ENCODE measurements around the gene EXD3.
"Not testable (repeated sequence)": the region's sequence is repeated elsewhere in the genome, so short reads cannot be mapped to it uniquely, and the experiment has no call there.

The EXD3 gene, protein sequence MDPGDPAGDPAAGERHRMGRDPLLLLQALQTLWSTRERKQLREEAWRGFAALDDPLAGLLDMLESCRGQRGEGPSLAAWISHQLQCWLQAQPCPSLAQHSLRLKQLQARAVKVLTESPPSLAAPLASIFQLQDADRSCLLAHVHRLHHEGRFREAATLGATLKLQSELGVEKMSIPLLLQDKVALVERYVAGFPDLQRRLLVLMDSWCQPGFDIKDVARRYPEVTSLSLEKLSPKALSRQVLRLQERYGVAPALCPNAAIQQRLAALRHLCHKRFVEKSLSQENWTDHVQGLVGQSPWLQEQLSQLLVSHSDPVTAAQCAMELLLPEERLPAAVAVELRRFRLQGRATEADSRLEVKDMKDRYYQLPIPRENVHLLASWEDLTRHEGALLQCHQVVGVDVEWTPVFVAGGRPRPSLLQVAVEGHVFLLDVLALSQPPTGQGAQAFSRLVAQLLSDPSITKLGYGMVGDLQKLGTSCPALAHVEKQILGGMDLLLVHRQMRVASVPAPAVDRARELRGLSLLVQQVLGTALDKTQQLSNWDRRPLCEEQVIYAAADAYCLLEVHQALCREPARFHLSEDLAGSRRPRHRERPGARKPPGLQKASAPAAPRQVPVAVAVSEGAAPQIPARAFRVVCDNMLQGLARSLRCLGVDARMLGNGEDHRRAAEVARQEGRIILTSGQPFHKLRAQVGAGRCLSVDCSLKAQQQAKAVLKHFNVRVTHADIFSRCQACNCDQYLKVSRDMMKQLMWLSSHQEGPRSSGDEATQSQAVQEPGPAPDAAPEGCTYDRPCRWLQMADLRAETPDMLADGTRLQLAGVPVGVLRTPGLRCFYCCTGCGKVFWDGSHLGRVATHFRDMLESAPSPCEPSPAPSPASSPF

DNA sequence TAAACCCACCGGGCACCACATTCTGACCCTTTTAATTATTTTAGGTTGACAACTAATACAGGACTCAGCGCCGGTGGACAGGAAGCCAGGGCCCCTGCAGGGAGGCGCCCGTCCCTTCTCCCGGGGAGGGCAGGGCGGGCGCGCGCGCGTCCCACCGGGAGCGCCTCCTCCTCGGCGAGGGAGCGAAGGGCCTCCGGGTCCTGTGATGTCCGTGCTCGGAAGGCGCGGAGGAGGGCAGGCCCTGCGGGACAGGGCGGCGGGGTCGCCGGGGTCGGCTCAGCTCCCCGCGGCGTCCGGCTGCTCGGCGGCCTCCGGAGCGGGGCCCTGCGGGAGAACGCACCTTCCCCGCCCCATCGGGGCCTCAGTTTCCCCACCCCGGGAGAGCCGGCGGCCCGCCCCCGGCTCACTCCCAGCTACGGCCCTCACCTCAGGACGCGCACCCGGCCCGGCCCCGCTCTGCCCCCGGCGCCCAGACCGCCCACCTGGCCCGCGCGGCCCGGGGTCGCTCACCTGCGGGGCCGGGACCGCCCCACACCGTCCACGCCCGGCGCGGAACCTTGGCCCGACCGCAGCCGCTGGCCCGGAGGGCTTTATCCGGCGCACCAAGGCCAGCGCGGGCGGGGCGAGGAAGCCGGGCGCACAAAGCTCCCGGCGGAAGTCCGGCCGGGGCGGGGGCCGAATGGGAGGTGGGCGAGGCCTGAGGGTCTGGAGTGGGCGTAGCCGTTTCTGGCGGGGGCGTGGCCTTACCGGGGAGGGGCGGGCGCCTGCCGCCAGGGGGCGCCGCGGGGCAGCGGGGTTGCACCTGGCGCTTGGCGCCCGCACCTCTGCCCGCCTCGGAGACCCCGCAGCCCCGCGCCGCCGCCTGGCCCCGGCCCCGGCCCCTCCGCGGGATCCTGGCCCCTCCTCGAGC, at the start of gene EXD3, which contains the start of gene NOXA1:
Gene EXD3, minus strand, starts transcription at position 559 of the 910 bp plus-strand sequence. CDS start 27,805 bp downstream, outside the sequence.
Gene NOXA1, plus strand, starts transcription at position 790 of the 910 bp plus-strand sequence. CDS start 137 bp downstream, outside the sequence.
- in situ Hi-C loops (cut with MboI; ENCODE audit: low pct_unique_long_range_greater_than_20kb, low sequenced_read_pairs) = no loop called here
- peak; percentile 84 for DNase-seq

DNA sequence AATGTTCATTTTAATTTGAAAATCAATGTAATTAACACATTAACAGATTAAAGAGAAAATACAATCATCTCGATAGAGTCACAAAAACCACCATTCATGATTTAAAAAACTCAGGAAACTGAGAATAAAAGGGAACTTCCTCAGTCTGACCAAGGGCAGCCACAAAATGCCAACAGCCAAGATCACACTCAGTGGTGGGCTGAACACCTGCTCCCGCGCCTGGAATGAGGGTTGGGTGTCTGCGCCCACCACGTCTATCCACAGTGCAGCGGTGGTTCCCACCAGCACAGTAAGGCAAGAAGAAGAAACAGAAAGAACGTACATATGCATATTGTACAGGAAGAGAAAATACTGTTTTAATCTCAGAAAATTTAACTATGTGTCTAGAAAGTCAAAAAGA, 47.8 kb upstream of the EXD3 start:
- peak; percentile 56 for DNase-seq
- in situ Hi-C loops (cut with MboI; ENCODE audit: low pct_unique_long_range_greater_than_20kb, low sequenced_read_pairs) = no loop called here

DNA sequence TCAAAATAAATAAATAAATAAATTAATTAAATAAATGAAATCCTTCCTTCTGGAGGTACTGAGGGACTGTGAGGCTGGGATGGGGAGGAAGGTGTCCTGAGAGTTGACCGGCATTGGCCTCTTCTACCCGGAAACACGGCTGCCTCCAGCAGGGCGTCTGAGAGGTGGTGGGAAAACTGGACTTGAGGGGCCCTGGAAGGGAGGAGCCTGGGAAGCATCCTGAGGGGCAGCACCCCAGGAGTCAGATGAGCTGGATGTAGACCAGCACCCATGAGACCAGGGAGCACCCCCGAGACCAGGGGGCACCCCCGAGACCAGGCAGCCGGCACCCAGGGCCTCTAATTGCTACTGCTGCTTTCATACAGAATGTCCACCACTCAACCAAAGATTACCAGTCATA, 44.9 kb upstream of the EXD3 start:
- DNase-seq = no peak
- in situ Hi-C loops (cut with MboI; ENCODE audit: low pct_unique_long_range_greater_than_20kb, low sequenced_read_pairs) = no loop called here

DNA sequence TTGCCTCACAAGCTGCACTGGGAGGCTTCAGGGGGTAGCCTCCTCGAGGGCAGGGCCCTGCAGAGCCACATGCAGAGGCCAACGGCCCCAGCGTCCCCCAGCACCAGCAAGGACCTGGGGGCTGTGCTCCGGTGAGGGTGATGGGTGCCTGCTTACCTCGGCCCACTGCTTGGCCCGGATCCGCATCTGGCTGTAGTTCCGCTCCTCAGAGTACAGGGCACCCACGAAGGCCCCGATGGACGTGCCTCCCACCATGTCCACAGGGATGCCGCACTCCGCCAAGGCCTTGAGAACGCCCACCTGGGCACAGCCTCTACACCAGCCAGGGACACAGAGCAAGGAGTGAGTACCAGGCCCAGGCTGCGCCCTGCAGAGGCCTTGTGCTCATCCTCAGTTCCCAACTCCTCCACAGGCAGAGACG, 44.2 kb upstream of the EXD3 start:
- in situ Hi-C loops (cut with MboI; ENCODE audit: low pct_unique_long_range_greater_than_20kb, low sequenced_read_pairs) = no loop called here
- no peak for DNase-seq

DNA sequence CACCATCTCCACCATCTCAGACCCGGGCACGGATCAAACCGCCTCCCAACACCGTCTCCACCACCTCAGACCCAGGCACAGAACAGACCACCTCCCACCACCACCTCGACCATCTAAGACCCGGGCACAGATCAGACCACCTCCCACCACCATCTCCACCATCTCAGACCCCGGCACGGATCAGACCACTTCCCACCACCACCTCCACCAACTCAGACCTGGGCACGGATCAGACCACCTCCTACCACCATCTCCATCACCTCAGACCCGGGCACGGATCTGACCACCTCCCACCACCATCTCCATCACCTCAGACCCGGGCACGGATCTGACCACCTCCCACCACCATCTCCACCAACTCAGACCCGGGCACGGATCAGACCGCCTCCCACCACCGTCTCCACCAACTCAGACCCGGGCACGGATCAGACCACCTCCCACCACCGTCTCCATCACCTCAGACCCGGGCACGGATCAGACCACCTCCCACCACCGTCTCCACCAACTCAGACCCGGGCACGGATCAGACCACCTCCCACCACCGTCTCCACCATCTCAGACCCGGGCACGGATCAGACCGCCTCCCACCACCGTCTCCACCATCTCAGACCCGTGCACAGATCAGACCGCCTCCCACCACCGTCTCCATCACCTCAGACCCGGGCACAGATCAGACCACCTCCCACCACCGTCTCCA, 43.6 kb upstream of the EXD3 start:
- DNase-seq; in situ Hi-C loops (cut with MboI; ENCODE audit: low pct_unique_long_range_greater_than_20kb, low sequenced_read_pairs): not testable (repeated sequence)

DNA sequence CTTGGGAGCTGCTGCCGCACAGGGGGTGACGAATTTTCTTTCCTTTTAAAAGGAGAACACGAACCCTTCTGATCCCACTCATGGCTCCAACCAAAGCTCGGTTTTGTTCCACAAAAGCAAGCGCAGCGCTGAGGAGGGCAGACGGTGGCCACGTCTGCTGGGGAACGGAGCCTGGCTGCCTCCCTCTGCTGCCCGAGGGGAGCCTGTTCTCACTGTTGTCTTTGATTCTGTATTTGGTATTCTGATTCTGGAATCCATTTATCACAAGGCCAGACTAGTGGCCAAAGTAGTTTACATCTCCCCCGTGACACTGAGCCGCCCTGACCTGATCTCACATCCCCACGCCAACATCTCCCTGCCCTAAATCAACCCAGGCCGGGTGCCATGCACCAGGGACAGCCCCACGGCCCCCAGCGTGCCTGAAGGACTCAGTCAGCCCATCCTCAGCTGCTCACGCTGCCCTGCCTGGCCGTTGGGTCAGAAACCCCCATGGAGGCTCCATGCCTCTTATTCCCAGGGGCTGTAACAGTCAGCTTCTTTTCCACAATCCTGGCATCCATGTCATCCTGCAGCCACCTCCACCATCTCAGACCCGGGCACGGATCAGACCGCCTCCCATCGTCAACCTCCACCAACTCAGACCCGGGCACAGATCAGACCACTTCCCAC, 42.9 kb upstream of the EXD3 start:
- no peak for DNase-seq
- in situ Hi-C loops (cut with MboI; ENCODE audit: low pct_unique_long_range_greater_than_20kb, low sequenced_read_pairs) = no loop called here

DNA sequence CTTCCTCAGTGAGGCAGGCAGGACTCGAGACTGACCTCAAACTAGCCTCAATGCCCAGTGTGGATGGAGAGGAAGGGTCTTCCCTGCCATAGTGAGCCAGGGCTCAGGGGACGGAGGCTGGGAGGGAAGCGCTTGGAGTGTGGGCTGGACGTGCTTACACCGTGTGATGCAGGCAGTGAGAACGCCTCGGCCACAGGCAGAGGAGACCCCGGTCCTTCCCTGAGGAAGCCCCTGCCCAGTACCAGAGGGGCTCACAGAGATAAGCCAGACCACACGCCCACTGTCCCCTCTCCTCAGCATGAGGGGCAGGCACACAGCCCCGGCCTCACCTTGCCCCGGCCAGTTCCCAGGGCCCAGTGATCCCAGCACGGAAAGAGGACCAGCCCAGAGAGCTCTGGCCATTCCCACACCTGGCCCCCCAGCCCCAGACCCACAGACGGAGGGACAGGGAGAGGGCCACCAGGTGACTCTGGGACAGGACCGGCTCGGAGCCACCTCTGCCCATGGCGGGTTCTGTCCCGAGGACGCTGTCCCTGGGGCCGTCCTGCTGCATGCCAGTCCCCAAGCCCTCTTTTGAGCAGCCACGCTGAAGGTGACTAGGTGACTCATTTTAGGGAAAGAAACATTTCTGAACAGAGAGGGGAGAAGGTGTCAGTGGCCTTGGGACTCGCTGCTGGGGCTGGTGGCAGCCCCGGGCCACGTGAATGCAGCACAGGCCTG, 42.2 kb upstream of the EXD3 start:
- in situ Hi-C loops (cut with MboI; ENCODE audit: low pct_unique_long_range_greater_than_20kb, low sequenced_read_pairs) = no loop called here

DNA sequence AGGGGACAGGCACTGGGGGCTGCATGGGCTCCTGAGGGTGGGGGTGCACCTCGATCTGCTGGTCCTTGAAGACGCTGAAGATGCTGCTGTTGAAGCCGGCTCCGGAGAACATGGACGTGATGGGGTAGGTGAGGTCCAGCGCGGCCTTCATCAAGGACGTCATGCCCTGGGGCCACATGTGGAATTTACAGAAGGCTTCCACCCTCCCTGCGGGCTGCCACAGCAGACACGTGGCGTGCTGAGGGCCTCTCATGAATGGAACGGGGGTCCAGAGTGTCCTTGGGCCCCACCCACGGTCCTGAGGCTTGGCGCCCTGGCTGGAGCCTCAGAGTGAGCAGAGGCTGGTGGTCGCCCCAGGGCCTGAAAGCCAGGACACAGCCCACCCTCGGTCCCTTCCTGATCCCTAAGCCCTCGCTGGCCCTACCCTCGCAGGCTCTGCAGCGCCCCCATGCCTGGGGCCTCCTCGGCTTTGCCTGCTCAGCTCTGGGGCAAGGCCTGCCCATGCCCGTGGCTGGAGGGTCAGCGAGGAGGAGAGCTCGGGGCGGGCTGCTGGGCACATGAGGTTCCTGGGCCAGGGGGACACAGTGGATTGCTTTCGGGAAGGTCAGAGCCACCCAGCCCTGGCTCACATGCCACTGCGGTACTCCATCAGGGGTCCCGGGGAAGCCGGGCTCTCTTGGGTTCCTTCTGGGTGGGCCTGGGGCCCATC, 41.5 kb upstream of the EXD3 start:
- in situ Hi-C loops (cut with MboI; ENCODE audit: low pct_unique_long_range_greater_than_20kb, low sequenced_read_pairs) = no loop called here
- no peak for DNase-seq

More for the DNA sequence above, 42.2 kb upstream of the EXD3 start:
- no peak for DNase-seq

DNA sequence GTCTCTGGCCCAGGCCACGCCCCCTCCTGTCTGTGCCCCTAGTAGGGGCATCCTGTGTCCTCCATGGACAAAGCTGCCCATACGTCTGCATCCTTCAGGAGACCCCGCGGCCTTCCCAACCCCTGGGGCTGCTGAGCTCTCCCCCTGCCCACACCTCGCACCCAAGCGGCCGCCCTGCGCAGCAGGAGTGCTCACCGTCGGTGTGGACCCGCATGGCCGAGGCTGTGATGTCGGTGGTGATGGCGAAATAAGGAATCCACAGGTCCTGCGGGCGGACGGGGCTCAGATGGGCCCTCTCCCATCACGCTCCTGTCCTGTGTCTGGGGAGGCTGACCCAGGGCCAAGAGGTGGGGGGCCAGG, 40.9 kb upstream of the EXD3 start:
- no peak for DNase-seq
- in situ Hi-C loops (cut with MboI; ENCODE audit: low pct_unique_long_range_greater_than_20kb, low sequenced_read_pairs) = no loop called here

DNA sequence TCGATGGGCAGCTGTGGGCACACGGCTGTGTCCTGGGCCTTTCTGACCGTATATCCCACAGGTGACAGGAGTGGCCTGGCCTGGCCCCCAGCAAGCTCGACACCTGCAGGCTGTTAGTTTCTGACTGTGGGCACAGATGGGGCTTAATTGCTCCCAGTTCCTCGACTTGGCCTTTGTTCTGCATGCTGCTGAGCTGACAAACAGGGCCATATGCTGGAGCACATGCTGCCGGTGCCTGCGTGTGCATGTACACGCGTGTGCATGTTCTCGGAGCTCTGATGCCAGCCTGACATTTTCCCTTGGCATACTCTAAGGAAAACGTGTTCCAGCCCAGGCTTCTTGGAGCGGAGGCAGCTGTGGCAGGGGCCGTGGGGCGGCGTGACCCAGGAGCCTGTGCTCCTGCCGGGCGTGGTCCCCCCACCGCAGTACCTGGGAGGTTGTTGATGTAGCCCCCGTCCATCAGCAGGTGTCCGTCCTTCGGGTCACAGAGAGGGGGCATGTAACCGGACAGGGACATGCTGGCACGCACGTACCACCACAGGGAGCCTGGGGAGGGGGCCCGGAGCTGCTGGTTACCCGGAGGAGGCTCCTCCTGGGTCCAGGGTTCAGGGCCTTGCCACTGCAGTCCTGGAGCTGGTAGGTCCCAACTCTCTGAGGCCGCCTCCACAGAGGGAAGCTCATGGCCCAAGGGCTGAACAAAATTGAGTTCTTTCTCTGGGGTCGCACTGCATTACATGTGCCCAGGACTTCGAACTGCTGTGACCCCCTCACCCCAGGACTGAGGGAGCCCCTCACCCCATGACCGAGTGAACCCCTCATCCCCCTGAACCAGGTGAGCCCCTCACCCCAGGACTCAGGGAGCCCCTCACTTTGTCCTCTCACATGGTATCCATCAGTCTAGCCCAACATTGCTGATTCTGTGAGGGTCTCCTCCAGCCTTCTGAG, 40.3 kb upstream of the EXD3 start:
- in situ Hi-C loops (cut with MboI; ENCODE audit: low pct_unique_long_range_greater_than_20kb, low sequenced_read_pairs) = no loop called here
- no peak for DNase-seq

DNA sequence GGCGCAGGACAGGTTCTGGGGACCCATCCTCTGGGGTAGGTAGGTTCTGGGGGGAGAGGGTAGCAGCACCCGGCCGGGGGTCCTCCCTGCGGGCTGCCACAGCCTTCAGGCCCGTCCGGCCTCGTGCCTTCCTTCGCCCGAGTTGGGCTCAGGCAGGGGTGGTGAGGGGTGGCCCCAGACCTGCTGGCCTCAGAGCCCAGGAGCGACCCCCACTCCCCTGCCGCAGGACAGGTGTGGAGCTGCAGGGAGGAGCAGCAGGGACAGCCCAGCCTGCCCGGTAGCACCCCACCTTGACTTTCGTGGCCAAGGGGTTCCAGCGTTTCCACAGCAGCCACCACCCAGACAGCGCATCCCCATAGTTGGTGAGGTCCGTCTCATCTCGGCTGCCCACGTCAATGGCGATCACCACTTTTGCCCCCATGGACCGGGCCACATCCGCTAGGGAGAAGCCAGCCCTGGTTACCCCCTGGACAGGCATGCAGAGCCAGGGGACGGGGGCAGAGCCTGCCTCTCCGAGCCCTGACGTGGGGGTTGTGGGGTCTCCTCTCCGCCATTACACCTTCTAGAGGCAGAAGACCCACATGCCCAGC, 39.5 kb upstream of the EXD3 start:
- in situ Hi-C loops (cut with MboI; ENCODE audit: low pct_unique_long_range_greater_than_20kb, low sequenced_read_pairs) = no loop called here
- DNase-seq = no peak

DNA sequence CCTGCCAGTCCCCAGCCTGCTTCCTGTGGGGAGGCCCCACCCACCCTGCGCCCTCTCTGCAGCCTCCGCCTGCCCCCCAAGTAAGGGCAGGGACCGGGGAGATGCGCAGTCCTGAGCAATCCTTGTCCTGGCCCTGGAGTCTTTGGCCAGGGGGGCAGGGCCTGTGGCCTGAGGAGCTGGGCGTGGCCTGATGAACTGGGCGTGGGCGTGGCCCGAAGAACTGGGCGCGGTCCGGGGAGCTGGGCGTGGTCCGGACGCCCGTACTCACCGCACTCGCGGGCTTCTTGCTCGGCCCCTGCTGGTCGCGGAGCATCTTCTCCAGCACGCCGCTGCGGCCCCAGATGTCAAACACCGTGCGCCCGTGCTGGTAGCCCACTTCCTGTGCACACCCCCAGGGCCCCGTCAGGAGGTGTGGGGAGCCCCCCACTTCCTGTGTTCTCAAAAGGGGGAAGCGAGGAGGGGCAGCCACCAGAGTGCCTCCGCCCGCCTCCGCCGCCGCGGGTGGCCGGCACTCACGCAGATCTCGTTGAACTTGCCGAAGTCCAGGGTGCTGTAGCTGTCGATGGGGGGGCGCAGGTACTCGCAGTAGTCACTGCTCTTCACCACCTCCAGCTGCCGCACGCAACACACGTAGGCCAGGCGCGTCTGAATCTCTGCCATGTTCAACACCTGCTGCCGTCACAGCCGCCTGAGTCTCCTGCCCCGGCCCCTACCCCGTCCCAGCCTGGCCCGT, 38.9 kb upstream of the EXD3 start:
- DNase-seq = peak; percentile 90
- in situ Hi-C loops (cut with MboI; ENCODE audit: low pct_unique_long_range_greater_than_20kb, low sequenced_read_pairs) = no loop called here

DNA sequence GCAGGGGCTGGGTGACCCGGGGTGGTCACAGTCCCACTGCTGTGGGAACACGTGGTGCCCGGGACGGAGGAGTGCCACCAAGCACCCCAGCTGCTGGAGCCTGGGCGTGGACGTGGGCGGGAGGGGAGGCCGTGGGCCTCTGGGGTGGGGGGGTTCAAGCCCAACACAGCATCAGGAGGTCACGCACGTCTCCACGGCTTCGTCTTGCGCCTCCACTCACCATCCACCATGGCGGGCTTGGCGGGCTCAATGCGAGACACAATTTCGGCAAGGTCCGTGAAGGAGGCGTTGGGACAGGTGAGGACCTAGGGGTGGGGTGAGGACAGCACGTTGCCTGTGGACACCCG, 38.3 kb upstream of the EXD3 start:
- in situ Hi-C loops (cut with MboI; ENCODE audit: low pct_unique_long_range_greater_than_20kb, low sequenced_read_pairs) = no loop called here
- no peak for DNase-seq

DNA sequence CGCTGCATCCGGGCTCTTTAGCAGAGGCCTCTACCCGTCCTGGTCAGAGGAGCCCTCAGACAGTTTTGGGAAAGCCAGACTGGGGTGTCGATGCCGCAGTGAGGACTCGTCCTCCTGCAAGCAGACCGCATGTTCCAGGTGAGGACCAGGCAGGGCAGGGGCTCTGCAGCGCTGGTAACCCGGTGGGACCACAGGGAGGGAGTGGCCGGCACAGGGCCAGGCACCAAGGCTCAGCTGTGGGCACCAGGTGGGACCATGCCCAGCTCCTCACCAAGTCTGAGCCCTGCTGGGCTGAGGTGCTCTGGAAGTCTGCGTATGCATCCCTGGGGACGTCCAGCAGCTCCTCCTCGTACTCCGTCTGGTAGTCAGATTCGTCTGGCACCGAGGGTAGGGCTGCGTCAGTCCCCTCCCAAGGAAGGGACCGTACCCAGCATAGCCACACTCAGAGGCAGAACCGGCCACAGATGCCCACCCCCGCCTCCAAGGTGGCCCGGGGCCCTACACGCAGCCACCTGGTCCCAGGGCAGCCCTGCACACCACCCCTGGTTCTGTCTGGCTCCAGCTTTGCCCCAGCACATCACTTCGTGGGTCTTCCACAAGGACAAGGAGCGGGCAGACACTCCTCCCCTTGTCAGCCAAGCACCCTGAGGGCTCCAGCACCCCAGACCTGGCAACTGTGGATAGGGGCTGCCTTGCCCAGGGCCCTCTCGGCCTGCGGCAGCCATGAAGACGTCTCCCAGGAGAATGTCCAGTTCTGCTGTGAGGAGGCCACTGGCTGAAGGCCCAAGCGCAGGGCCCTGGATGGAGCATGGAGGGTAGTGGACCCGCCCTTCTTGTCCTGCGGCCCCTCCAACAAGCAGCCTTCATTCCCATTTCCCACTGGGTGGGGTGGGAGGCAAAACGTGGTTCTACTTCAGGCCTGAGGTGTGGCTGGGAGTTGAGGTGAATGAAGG, 37.7 kb upstream of the EXD3 start:
- DNase-seq = no peak
- in situ Hi-C loops (cut with MboI; ENCODE audit: low pct_unique_long_range_greater_than_20kb, low sequenced_read_pairs) = no loop called here
